Hippocampal formation (tissue), 2 donors: ENCODE results near the gene LIMA1.
"Not testable (repeated sequence)": the region's sequence is repeated elsewhere in the genome, so short reads cannot be mapped to it uniquely, and the experiment has no call there.

Source experiments
- DNase-seq, 2 donors: peaks; one replicate each; lab custom pipeline; 2025; lab: John Stamatoyannopoulos, UW

The LIMA1 gene

GRCh38 chr12:50247665-50248064 lies 35.7 kb downstream of the LIMA1 start:
- DNase-seq, result not testable (repeated sequence)

GRCh38 chr12:50246873-50247612 lies 36.3 kb downstream of the LIMA1 start:
- no peak for DNase-seq

GRCh38 chr12:50246197-50246865 lies 37.0 kb downstream of the LIMA1 start:
- DNase-seq, result no peak

- DNase-seq, result no peak
Observed at GRCh38 chr12:50243507-50243906, 39.8 kb downstream of the LIMA1 start.

- no peak for DNase-seq
Observed at GRCh38 chr12:50242751-50243191, 40.5 kb downstream of the LIMA1 start.

GRCh38 chr12:50241178-50241577 lies 42.1 kb downstream of the LIMA1 start:
- DNase-seq, result no peak

- no peak for DNase-seq
Observed at GRCh38 chr12:50240792-50241114, 42.6 kb downstream of the LIMA1 start.

GRCh38 chr12:50240096-50240791 lies 43.1 kb downstream of the LIMA1 start:
- no peak for DNase-seq

- DNase-seq, result no peak
Observed at GRCh38 chr12:50239355-50239891, 43.9 kb downstream of the LIMA1 start.

- DNase-seq, result no peak
Observed at GRCh38 chr12:50234347-50234746, 49.0 kb downstream of the LIMA1 start.

- no peak for DNase-seq
Observed at GRCh38 chr12:50232771-50233209, 50.5 kb downstream of the LIMA1 start.

- no peak for DNase-seq
Observed at GRCh38 chr12:50232206-50232605, 51.1 kb downstream of the LIMA1 start.

GRCh38 chr12:50231346-50231745 lies 52.0 kb downstream of the LIMA1 start:
- no peak for DNase-seq

- no peak for DNase-seq
Observed at GRCh38 chr12:50230217-50230616, 53.1 kb downstream of the LIMA1 start.

- DNase-seq, result no peak
Observed at GRCh38 chr12:50224026-50224692, 59.2 kb downstream of the LIMA1 start.

- peak; percentile 22 to 66 for DNase-seq
Observed at GRCh38 chr12:50222275-50222783, 61.0 kb downstream of the LIMA1 start.

- no peak for DNase-seq
Observed at GRCh38 chr12:50221228-50222008, 61.9 kb downstream of the LIMA1 start.

- no peak for DNase-seq
Observed at GRCh38 chr12:50220363-50220995, 62.8 kb downstream of the LIMA1 start.

GRCh38 chr12:50219544-50219943 lies 63.8 kb downstream of the LIMA1 start:
- DNase-seq, result no peak

- DNase-seq, result not testable (repeated sequence)
Observed at GRCh38 chr12:50219001-50219400, 64.3 kb downstream of the LIMA1 start.

GRCh38 chr12:50218386-50218785 lies 64.9 kb downstream of the LIMA1 start:
- no peak for DNase-seq
